Fibroblast of lung (primary cell): ENCODE results near the gene WDFY2.

Experiments
- CTCF ChIP-seq, 2 donors: IDR thresholded peaks in 1 of 2; conservative IDR thresholded peaks in 1 of 2; 1 replicate in 1 of 2; 2 replicates in 1 of 2; pipeline ENCODE4 v1.5.1; 2011 to 2012; ENCODE audit warnings: low read length in 2 of 2, control low read depth in 1 of 2, inconsistent platforms in 1 of 2, low read depth in 1 of 2, mild to moderate bottlenecking in 1 of 2
- EZH2 ChIP-seq: IDR thresholded peaks from 2 replicates; pipeline ENCODE4 v1.5.1; 2012; ENCODE audit warnings: low read length, control low read depth, mild to moderate bottlenecking; ENCODE audit errors: missing control alignments

DNA sequence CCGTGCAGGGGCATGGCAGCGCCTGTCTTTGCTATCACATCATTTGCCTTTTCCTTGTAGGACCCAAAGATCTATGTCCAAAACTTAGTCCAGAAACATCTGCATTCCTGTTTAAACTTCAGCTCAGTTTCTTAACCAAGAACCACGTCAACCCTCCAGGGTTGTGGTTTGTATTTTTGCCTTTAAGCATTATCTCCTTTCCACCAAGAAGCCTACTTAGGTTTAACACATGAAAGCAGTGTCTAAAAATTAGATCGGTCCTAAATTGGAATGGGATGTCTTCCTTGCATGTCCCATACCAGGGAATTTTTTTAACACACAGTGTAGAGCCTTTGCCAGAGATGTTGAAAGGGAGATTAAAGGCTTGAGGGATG is 180.9 kb downstream of the WDFY2 start:
- TF ChIP-seq CTCF (conservative IDR thresholded peaks at IDR 0.05 in 1 of 2, IDR thresholded peaks at IDR 0.05 in 1 of 2; ENCODE audit: low read depth in 1 of 2, low read length in 2 of 2): no peak
- TF ChIP-seq EZH2: no peak
